Activated T-helper 17 cell treated with anti-CD3 and anti-CD28 coated beads, Interleukin-2, amount 50 U/mL, for 72 hours (primary cell): Measurements from ENCODE around the gene GAS7. TPM values are rescaled to one million over a fixed set of nuclear protein-coding genes. Genes with fewer than 3 reads are reported as not detected.
A peak's percentile ranks its signal among the peaks of the same experiment; 100 is the strongest.
"Not testable (repeated sequence)": the region's sequence is repeated elsewhere in the genome, so short reads cannot be mapped to it uniquely, and the experiment has no call there.

Source experiments
- ATAC-seq: fragments of 150-1000 bp; cut with Tn5 transposase; replicated peaks from 2 replicates; pipeline ENCODE4 v1.10.0; 2021; ENCODE audit warnings: mild to moderate bottlenecking, moderate library complexity
- H3K27ac Mint-ChIP-seq: one replicate; pipeline ENCODE4 v1.8.0; 2022; ENCODE audit warnings: mixed read lengths
- H3K27me3 Mint-ChIP-seq: one replicate; pipeline ENCODE4 v1.8.0; 2022; ENCODE audit warnings: mixed read lengths
- H3K36me3 Mint-ChIP-seq: one replicate; pipeline ENCODE4 v1.8.0; 2022; ENCODE audit warnings: low read depth, mild to moderate bottlenecking, mixed read lengths
- H3K4me1 Mint-ChIP-seq: one replicate; pipeline ENCODE4 v1.8.0; 2022; ENCODE audit warnings: mixed read lengths
- H3K4me3 Mint-ChIP-seq: one replicate; pipeline ENCODE4 v1.8.0; 2022; ENCODE audit warnings: mild to moderate bottlenecking, mixed read lengths
- H3K9me3 Mint-ChIP-seq: one replicate; pipeline ENCODE4 v1.8.0; 2022; ENCODE audit warnings: mixed read lengths
- total RNA-seq, 2 donors: library from RNA; stranded (reverse); gene quantifications; one replicate each; pipeline ENCODE4 v1.2.3, GENCODE V29; 2022

The GAS7 gene
- total RNA-seq, 2 donors from 2014 or later: 0.42 to 0.43 TPM

- Mint-ChIP-seq H3K4me3 (no peak overlapping the region), H3K4me1 (no peaks in the 10 kb centered on the region), H3K9me3 (no peaks in the 10 kb centered on the region), H3K36me3 (no peaks in the 10 kb centered on the region), H3K27me3 (peaks cover 9% of the 10 kb centered on the region), H3K27ac (no peak overlapping the region)
- no peak for ATAC-seq
These were observed 269.6 kb downstream of the GAS7 start for GRCh38 chr17:9928601-9929333.

DNA sequence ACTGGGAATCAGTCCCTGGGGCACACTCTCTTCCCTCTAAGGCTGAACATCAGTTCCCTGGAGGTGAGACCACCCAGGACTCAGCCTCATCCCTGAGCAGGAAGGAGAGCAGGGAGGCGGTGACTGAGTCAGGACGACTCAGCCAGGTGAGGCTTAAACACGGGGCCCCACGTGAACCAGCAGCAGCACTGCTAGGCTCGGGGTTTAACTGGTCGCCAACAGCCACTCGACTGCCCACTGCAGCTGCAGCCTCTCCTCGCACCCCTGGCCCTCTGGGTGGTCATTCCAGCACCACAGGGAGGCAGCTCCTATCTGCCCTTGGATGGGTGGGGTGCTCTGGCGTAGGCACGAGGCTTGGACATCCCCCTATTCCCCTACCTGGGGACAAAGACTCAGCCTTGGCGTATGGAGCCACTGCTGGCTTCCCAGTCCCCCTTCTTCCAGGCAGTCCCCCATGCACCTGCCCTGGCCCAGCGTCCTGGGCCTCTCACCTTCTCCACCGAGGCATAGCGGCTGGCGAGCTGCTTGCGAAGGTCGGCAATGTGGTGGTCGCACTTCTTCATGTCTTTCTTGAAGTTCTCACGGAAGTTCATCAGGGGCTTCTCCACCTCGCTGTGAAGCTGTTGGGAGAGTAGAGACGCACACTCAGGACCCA, 272.1 kb downstream of the GAS7 start:
- ATAC-seq: no peak
- H3K9me3 Mint-ChIP-seq: no peaks in the 10 kb centered on the region
- peaks cover 2% of the 10 kb centered on the region for H3K27me3 Mint-ChIP-seq
- no peaks in the 10 kb centered on the region for H3K36me3 Mint-ChIP-seq
- no peak overlapping the region for H3K27ac Mint-ChIP-seq
- H3K4me1 Mint-ChIP-seq: no peaks in the 10 kb centered on the region
- no peak overlapping the region for H3K4me3 Mint-ChIP-seq

DNA sequence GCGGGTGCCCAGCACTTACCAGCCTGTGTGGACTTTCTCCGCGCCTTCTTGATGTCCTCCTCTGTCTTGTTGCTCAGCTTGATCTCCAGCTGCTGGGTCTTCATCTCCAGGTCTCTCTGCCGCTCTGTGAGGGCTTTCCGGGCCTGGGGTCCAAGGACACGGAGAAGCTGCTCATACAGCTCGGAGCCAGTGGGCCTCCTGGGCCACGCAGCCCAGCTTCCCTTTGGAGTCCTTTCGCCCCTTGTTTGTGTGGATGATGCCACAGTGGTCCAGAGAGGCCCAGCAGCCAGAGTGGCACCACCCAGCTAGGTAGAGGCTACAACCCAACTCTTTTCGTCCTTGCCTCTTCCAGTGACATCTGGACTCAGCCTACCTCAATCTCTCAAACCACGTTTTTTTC, 272.9 kb downstream of the GAS7 start:
- no peaks in the 10 kb centered on the region for H3K4me1 Mint-ChIP-seq
- H3K36me3 Mint-ChIP-seq: no peaks in the 10 kb centered on the region
- H3K27me3 Mint-ChIP-seq: no peaks in the 10 kb centered on the region
- H3K4me3 Mint-ChIP-seq: no peak overlapping the region
- H3K9me3 Mint-ChIP-seq: no peaks in the 10 kb centered on the region
- no peak overlapping the region for H3K27ac Mint-ChIP-seq
- ATAC-seq: no peak

- no peak overlapping the region for H3K27ac Mint-ChIP-seq
- peak; percentile 57 for ATAC-seq
- no peaks in the 10 kb centered on the region for H3K4me1 Mint-ChIP-seq
- no peak overlapping the region for H3K4me3 Mint-ChIP-seq
- H3K36me3 Mint-ChIP-seq: no peaks in the 10 kb centered on the region
- H3K27me3 Mint-ChIP-seq: no peaks in the 10 kb centered on the region
- H3K9me3 Mint-ChIP-seq: no peaks in the 10 kb centered on the region
These were observed 273.6 kb downstream of the GAS7 start for GRCh38 chr17:9924735-9925191.

- no peaks in the 10 kb centered on the region for H3K27me3 Mint-ChIP-seq
- no peak overlapping the region for H3K27ac Mint-ChIP-seq
- no peaks in the 10 kb centered on the region for H3K9me3 Mint-ChIP-seq
- no peaks in the 10 kb centered on the region for H3K36me3 Mint-ChIP-seq
- H3K4me3 Mint-ChIP-seq: no peak overlapping the region
- H3K4me1 Mint-ChIP-seq: no peaks in the 10 kb centered on the region
- ATAC-seq: no peak
These were observed 276.2 kb downstream of the GAS7 start for GRCh38 chr17:9922012-9922848.

- not testable (repeated sequence) for H3K4me3 Mint-ChIP-seq, H3K27me3 Mint-ChIP-seq, ATAC-seq, H3K9me3 Mint-ChIP-seq, H3K4me1 Mint-ChIP-seq, H3K36me3 Mint-ChIP-seq, H3K27ac Mint-ChIP-seq
These were observed 277.2 kb downstream of the GAS7 start for GRCh38 chr17:9921216-9921615.

DNA sequence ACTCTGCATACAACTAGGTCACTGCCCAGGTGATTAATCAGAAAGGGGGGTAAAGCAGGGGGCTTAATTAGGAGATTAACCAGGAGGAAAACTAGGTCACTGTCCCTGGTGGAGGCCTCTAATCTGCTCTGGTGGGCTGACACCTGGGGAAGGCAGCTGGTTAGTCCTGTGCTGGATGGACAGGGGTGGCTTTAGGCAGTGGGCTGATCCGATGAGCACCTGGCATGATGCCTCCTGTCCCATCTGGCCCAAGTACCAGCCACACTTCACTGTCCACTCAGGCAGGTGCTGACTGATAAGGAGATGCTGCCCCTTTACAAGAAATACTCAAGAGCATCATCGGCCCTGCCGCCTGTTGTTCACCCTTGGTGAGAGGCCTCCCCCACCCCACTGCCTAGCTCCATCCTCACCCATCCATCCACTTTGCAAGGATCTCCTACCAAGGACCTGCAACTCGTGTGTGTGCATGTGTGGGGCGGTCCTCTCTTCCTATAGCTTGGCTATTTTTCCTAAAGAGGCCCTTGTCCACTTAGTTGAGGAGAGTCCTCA, 279.5 kb downstream of the GAS7 start:
- Mint-ChIP-seq H3K27ac (no peak overlapping the region), H3K36me3 (no peaks in the 10 kb centered on the region), H3K4me3 (no peak overlapping the region), H3K4me1 (no peaks in the 10 kb centered on the region), H3K27me3 (no peaks in the 10 kb centered on the region), H3K9me3 (no peaks in the 10 kb centered on the region)
- ATAC-seq: no peak

GRCh38 chr17:9918352-9918751, 280.1 kb downstream of the GAS7 start:
- ATAC-seq: no peak
- Mint-ChIP-seq H3K27ac (no peak overlapping the region), H3K9me3 (no peaks in the 10 kb centered on the region), H3K36me3 (no peaks in the 10 kb centered on the region), H3K4me3 (no peak overlapping the region), H3K27me3 (no peaks in the 10 kb centered on the region), H3K4me1 (no peaks in the 10 kb centered on the region)

DNA sequence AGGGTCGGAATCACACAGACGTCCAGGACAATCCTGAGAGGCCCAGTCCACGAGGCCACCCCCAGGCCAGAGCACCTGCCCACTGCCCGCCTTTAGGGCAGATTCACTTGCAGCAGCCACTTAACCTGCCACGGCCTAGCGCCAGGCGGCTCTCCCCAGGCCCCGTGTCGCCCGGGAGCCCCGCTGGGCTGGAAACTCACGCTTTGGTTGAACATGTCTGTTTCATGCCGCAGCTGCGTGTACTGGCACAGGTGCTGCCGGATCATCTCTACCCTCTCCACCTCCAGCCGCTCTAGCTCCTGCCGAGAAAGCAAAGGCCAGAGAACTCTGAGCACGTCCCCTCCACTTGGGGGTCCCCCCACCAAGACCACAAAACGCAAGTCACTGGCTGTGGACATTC, 280.6 kb downstream of the GAS7 start:
- Mint-ChIP-seq H3K4me1 (no peaks in the 10 kb centered on the region), H3K36me3 (no peaks in the 10 kb centered on the region), H3K9me3 (no peaks in the 10 kb centered on the region), H3K27ac (no peak overlapping the region), H3K4me3 (no peak overlapping the region), H3K27me3 (no peaks in the 10 kb centered on the region)
- no peak for ATAC-seq

DNA sequence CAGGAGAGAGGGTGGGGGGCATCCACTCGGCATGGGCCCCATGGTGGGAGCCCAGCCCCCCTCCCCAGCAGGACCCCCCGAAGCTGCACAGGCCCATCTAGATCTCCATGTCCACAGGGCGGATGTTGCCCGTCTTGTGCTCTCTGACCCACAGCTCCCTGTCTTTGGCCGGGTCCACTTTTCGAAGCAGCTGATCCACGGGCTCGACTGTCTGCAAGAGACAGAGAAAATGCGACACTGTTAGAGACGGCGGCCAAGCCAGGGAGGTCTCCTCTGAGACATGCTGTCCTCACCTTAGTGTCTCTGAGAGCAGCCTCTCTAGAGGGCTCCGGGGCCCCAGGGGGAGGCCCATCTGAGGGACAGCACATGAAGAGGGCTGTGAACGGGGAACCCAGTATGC, 281.3 kb downstream of the GAS7 start:
- H3K4me1 Mint-ChIP-seq: no peaks in the 10 kb centered on the region
- ATAC-seq: no peak
- H3K9me3 Mint-ChIP-seq: no peaks in the 10 kb centered on the region
- no peak overlapping the region for H3K27ac Mint-ChIP-seq
- no peak overlapping the region for H3K4me3 Mint-ChIP-seq
- H3K27me3 Mint-ChIP-seq: no peaks in the 10 kb centered on the region
- H3K36me3 Mint-ChIP-seq: no peaks in the 10 kb centered on the region

DNA sequence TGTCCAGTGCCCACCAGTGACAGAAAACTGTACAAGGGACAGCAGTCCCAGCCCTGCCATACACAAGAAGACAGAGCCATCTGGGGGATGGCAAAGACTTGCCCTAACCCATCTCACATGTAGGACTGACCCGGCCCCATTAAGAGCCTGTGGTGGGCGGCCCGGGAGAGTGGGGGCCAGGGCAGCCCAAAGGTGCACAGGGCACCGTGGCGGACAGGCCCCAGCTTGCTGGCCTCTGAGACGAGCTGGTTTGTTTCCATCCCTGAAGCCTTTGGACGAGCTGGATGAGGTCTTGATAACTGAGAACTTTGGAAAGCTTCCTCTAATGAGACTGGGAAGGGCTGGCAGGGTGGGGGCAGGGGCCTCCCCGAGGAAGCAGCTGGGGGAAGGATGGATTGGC, 282.3 kb downstream of the GAS7 start:
- Mint-ChIP-seq H3K27ac (no peak overlapping the region), H3K4me3 (no peak overlapping the region), H3K4me1 (no peaks in the 10 kb centered on the region), H3K27me3 (no peaks in the 10 kb centered on the region), H3K9me3 (no peaks in the 10 kb centered on the region), H3K36me3 (no peaks in the 10 kb centered on the region)
- ATAC-seq: no peak

DNA sequence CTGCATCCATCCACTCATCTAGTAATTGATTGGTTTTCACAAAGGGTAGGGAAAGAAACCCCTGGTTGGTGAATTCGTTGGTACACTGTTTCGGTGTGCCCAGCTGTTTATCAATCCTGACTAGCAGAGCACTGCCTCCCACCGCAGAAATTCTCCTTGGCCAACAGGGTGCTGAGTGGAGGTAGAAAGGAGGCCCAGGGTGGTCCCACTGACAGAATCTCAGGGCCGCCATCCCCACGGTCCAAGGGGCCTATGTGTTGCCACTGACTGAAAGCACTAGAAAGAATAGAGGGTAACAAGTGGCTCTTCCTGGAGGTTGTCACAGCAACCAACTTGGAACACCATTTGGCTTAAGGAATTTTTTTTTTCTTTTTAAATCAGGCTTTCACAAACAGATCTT, 284.9 kb downstream of the GAS7 start:
- Mint-ChIP-seq H3K4me1 (peaks cover 5% of the 10 kb centered on the region), H3K27me3 (peaks cover 5% of the 10 kb centered on the region), H3K4me3 (no peak overlapping the region), H3K27ac (no peak overlapping the region), H3K36me3 (no peaks in the 10 kb centered on the region), H3K9me3 (no peaks in the 10 kb centered on the region)
- ATAC-seq: no peak

DNA sequence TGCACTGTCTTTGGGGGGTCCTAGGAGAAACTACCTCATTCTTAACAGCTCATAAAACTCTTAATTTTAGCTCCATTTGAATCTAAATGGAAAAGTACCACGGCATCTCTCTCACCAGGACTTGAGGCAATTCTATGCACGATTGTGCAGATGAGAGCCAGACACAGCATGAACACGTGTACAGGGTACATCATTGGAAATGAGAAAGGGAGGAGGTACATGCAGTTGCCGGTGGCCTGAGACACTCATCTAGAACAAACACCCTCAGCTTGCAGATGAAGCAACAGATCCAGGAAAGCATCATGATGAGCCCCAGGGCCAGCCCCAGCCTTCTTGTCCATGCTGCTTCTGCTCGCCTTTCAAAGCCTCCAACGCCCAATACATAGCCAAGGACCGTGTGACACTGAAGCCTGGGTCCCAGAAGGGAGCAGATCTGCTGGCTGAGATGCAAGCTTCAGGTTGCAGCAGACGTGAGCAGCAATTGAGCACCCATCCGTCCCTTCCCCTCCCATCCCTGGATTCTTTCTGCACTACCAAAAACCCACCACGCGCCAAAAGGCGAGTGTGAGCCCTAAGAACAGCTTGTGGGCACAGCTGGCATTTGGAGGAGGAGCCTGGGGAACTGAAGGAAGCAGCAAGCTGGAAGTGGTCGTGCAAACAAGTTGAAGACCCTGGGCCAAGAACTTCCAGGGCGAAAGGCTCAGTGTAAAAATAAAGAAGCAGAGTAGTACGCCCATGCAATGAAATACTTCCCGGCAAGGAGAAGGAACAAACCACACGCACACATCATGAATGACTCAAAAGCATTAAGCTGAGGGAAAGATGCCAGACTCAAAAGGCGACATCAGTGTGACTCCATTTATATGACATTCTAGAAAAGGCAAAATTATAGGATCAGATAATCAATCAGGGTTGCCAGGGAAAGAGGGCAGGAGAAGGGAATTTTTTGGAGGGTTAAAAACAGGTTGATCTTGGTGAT, 286.0 kb downstream of the GAS7 start:
- no peaks in the 10 kb centered on the region for H3K9me3 Mint-ChIP-seq
- H3K4me1 Mint-ChIP-seq: peaks cover 5% of the 10 kb centered on the region
- no peaks in the 10 kb centered on the region for H3K36me3 Mint-ChIP-seq
- H3K27me3 Mint-ChIP-seq: peaks cover 5% of the 10 kb centered on the region
- no peak overlapping the region for H3K4me3 Mint-ChIP-seq
- ATAC-seq: no peak
- no peak overlapping the region for H3K27ac Mint-ChIP-seq

- H3K4me1 Mint-ChIP-seq: peaks cover 5% of the 10 kb centered on the region
These were observed 287.3 kb downstream of the GAS7 start for GRCh38 chr17:9911089-9911488.

More at GRCh38 chr17:9911089-9911488, 287.3 kb downstream of the GAS7 start:
- Mint-ChIP-seq H3K9me3 (no peaks in the 10 kb centered on the region), H3K27me3 (peaks cover 5% of the 10 kb centered on the region), H3K36me3 (no peaks in the 10 kb centered on the region), H3K27ac (no peak overlapping the region), H3K4me3 (no peak overlapping the region)
- ATAC-seq: no peak
